IMR-90 (cell line): ENCODE results near the gene MLLT10. TPM values are rescaled to one million over a fixed set of nuclear protein-coding genes. Genes with fewer than 3 reads are reported as not detected.

Experiments used
- ATAC-seq: fragments of 200-7000 bp; cut with Tn5 transposase; 2 replicates; pipeline ENCODE4 v1.9.1; 2020; ENCODE audit warnings: low read depth, mild to moderate bottlenecking, moderate library complexity
- BruUV-seq: library from RNA; stranded (reverse); fragments of 400-500 nt; replicated peaks from 2 replicates; lab custom pipeline; 2021; lab: Mats Ljungman, UMichigan
- CTCF ChIA-PET: fragments of 300-600 bp; formaldehyde crosslinking; extraction: SDS; loops from one replicate; lab custom pipeline; 2021; ENCODE audit warnings: antibody characterized with exemption; lab: Yijun Ruan, JAX
- POLR2A ChIA-PET: fragments of 300-600 bp; sonication (Branson Sonifier 250); formaldehyde crosslinking; loops from one replicate; lab custom pipeline; 2022; ENCODE audit warnings: antibody characterized with exemption; ENCODE audit not compliant: unreplicated experiment; lab: Charles Lee
- DNase-seq: peaks from one replicate; pipeline ENCODE4 v3.0.0; 2013
- H2AFZ ChIP-seq: replicated peaks from 2 replicates; pipeline ENCODE3; 2013; ENCODE audit warnings: low read length, mild to moderate bottlenecking; ENCODE audit not compliant: poor library complexity
- H2AK5ac ChIP-seq: 2 replicates; pipeline ENCODE4 v1.6.1; 2013; ENCODE audit warnings: low read depth, low read length, inconsistent platforms
- H2AK9ac ChIP-seq: replicated peaks from 2 replicates; pipeline ENCODE3; 2013; ENCODE audit warnings: mild to moderate bottlenecking, low read depth, low read length, moderate library complexity; ENCODE audit not compliant: poor library complexity
- H2BK120ac ChIP-seq: 2 replicates; pipeline ENCODE4 v1.6.1; 2013; ENCODE audit warnings: low read depth, low read length, inconsistent platforms
- H2BK15ac ChIP-seq: 3 replicates; pipeline ENCODE4 v1.6.1; 2013; ENCODE audit warnings: low read depth, low read length, inconsistent platforms
- H2BK20ac ChIP-seq: 2 replicates; pipeline ENCODE4 v1.6.1; 2013; ENCODE audit warnings: low read depth, mild to moderate bottlenecking, inconsistent platforms, low read length, moderate library complexity
- H2BK5ac ChIP-seq: 2 replicates; pipeline ENCODE4 v1.6.1; 2013; ENCODE audit warnings: mild to moderate bottlenecking, low read depth, low read length, inconsistent platforms; ENCODE audit not compliant: poor library complexity, severe bottlenecking
- H3K14ac ChIP-seq: replicated peaks from 2 replicates; pipeline ENCODE4 v1.6.1; 2013; ENCODE audit warnings: low read depth, low read length, inconsistent platforms
- H3K18ac ChIP-seq: 2 replicates; pipeline ENCODE4 v1.6.1; 2013; ENCODE audit warnings: low read depth, low read length, control low read depth
- H3K23ac ChIP-seq: 2 replicates; pipeline ENCODE4 v1.6.1; 2013; ENCODE audit warnings: low read depth, low read length, inconsistent platforms
- H3K27ac ChIP-seq: 2 replicates; pipeline ENCODE4 v1.5.1; 2013; ENCODE audit warnings: mild to moderate bottlenecking, control low read depth, low read length; ENCODE audit not compliant: insufficient read depth
- H3K27me3 ChIP-seq: 2 replicates; pipeline ENCODE4 v1.6.1; 2013; ENCODE audit warnings: low read length; ENCODE audit not compliant: control insufficient read depth, insufficient read depth
- H3K36me3 ChIP-seq: 2 replicates; pipeline ENCODE4 v1.6.1; 2013; ENCODE audit warnings: low read length, mixed read lengths; ENCODE audit not compliant: control insufficient read depth, insufficient read depth
- H3K4ac ChIP-seq: 2 replicates; pipeline ENCODE4 v1.6.1; 2013; ENCODE audit warnings: low read depth, low read length, inconsistent platforms
- H3K4me1 ChIP-seq: 2 replicates; pipeline ENCODE4 v1.6.1; 2013; ENCODE audit warnings: low read length, mixed read lengths; ENCODE audit not compliant: control insufficient read depth, insufficient read depth
- H3K4me2 ChIP-seq: 2 replicates; pipeline ENCODE4 v1.6.1; 2013; ENCODE audit warnings: low read depth, mild to moderate bottlenecking, control low read depth, low read length, moderate library complexity
- H3K4me3 ChIP-seq: 2 replicates; pipeline ENCODE4 v1.5.1; 2013; ENCODE audit warnings: low read depth, mild to moderate bottlenecking, control low read depth, low read length, moderate library complexity; ENCODE audit not compliant: insufficient read depth
- H3K56ac ChIP-seq: 2 replicates; pipeline ENCODE4 v1.6.1; 2013; ENCODE audit warnings: low read length, inconsistent platforms; ENCODE audit not compliant: insufficient read depth; ENCODE audit errors: extremely low read depth
- H3K79me1 ChIP-seq, 2 experiments: 2 replicates each; pipeline ENCODE4 v1.6.1; 2013; ENCODE audit warnings: low read length in 2 of 2, inconsistent platforms in 1 of 2, low read depth in 1 of 2
- H3K9ac ChIP-seq: 2 replicates; pipeline ENCODE4 v1.6.1; 2013; ENCODE audit warnings: low read depth, low read length, control low read depth
- H3K9me1 ChIP-seq: 2 replicates; pipeline ENCODE4 v1.6.1; 2013; ENCODE audit warnings: low read length, inconsistent platforms; ENCODE audit not compliant: insufficient read depth
- H3K9me3 ChIP-seq: 2 replicates; pipeline ENCODE4 v1.6.1; 2013; ENCODE audit warnings: low read length; ENCODE audit not compliant: control insufficient read depth, insufficient read depth
- H4K20me1 ChIP-seq: 2 replicates; pipeline ENCODE4 v1.6.1; 2013; ENCODE audit warnings: low read length, inconsistent platforms; ENCODE audit not compliant: insufficient read depth
- H4K5ac ChIP-seq: 2 replicates; pipeline ENCODE4 v1.6.1; 2013; ENCODE audit warnings: mild to moderate bottlenecking, low read depth, low read length, control low read depth
- H4K8ac ChIP-seq, 2 experiments: 2 replicates each; pipeline ENCODE4 v1.6.1; 2013; ENCODE audit warnings: low read depth in 2 of 2, low read length in 2 of 2, control low read depth in 1 of 2, inconsistent platforms in 1 of 2
- H4K91ac ChIP-seq: 2 replicates; pipeline ENCODE4 v1.6.1; 2013; ENCODE audit warnings: low read depth, low read length, inconsistent platforms; ENCODE audit not compliant: insufficient read depth
- BHLHE40 ChIP-seq: fragments of 150-350 bp; IDR thresholded peaks from 2 replicates; pipeline ENCODE4 v1.6.1; 2016; ENCODE audit warnings: mild to moderate bottlenecking, low read depth, low read length
- CTCF ChIP-seq: conservative IDR thresholded peaks from 2 replicates; pipeline ENCODE4 v1.5.1; 2012; ENCODE audit warnings: mild to moderate bottlenecking, low read depth, low read length, improper control_type of control experiment
- FOS ChIP-seq: fragments of 150-350 bp; IDR thresholded peaks from 2 replicates; pipeline ENCODE4 v1.6.1; 2016; ENCODE audit warnings: low read depth, low read length
- MXI1 ChIP-seq: IDR thresholded peaks from 2 replicates; pipeline ENCODE4 v1.6.1; 2012; ENCODE audit warnings: low read depth, mild to moderate bottlenecking, low read length, moderate library complexity, borderline replicate concordance
- NFE2L2 ChIP-seq: fragments of 150-350 bp; IDR thresholded peaks from 2 replicates; pipeline ENCODE4 v1.6.1; 2016; ENCODE audit warnings: low read depth, mild to moderate bottlenecking, low read length
- POLR2A ChIP-seq: IDR thresholded peaks from 2 replicates; pipeline ENCODE4 v1.6.1; 2012; ENCODE audit warnings: mild to moderate bottlenecking, low read depth, low read length
- RAD21 ChIP-seq: IDR thresholded peaks from 2 replicates; pipeline ENCODE4 v1.6.1; 2012; ENCODE audit warnings: low read length, improper control_type of control experiment
- WGBS, 2 experiments: methylation state at CpG; one replicate each; pipeline versions ENCODE4 v1.1.5 to v1.1.7; 2013; ENCODE audit warnings: missing lambda C conversion rate in 2 of 2; ENCODE audit not compliant: insufficient read length in 1 of 2; ENCODE audit errors: extremely low coverage in 2 of 2; 5-methylcytosine and 5-hydroxymethylcytosine counted together
- dilution Hi-C: fragments of 300-500 bp; cut with HindIII; formaldehyde crosslinking; loops from one replicate; pipeline ENCODE4 v1.14.3; 2018; ENCODE audit warnings: low sequenced_read_pairs; ENCODE audit not compliant: unreplicated experiment
- in situ Hi-C: fragments of 300-500 bp; cut with MboI; formaldehyde crosslinking; loops from 3 replicates; pipeline ENCODE4 v1.14.3; 2019; ENCODE audit warnings: low sequenced_read_pairs, inconsistent platforms, mixed read lengths
- intact Hi-C: fragments of 100-400 bp; cut with micrococcal nuclease; formaldehyde crosslinking; loops from 2 replicates; pipeline ENCODE4 v1.10.0; 2022
- polyA plus RNA-seq, 3 experiments: library from polyadenylated mRNA; depleted of rRNA; stranded (reverse); fragments of >200 nt; gene quantifications; 2 replicates each; pipeline ENCODE4 v1.2.3, GENCODE V29; 2012; ENCODE audit warnings: low replicate concordance in 1 of 3
- total RNA-seq: library from RNA; depleted of rRNA; stranded (reverse); fragments of >200 nt; gene quantifications from 2 replicates; pipeline ENCODE4 v1.2.3, GENCODE V29; 2012

MLLT10 gene
- total and polyA plus RNA-seq, 2 of the 4 experiments (the other 2 are of a cell fraction): 22.5 to 29.0 TPM

DNA sequence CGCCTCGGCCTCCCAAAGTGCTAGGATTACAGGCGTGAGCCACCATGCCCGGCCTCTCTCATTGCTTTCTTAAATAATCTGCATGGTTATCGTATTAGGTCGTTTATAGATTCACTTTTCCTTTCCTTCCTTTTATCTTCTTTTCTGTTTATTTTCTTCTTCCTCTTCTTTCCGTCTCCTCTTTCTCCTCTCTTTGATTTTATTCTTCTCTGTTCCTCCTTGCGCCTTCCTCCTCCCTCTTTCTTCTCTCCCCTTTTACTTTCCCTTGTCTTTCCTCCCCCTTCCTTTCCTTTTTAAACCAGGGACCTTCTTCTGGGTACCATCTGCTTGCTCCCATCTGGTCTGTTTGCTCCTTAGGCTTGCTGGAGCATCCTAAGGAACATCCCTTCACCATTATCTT, 18.6 kb downstream of the MLLT10 start:
- POLR2A ChIA-PET: no interaction called here
- dilution Hi-C loops: no loop called here
- no peak overlapping the region for H3K4me3 ChIP-seq

More for the DNA sequence above, 18.6 kb downstream of the MLLT10 start:
- Histone ChIP-seq H3K9me1 (no peaks in the 10 kb centered on the region), H3K9ac (no peak overlapping the region), H2AFZ (no peak overlapping the region), H4K20me1 (peaks cover 14% of the 10 kb centered on the region; the same call in 1 of the 2 replicates), H3K27ac (no peak overlapping the region), H2BK20ac (no peak overlapping the region), H3K36me3 (peaks cover 34% of the 10 kb centered on the region), H4K91ac (no peak overlapping the region), H4K5ac (no peak overlapping the region), H3K9me3 (no peaks in the 10 kb centered on the region), H2AK5ac (no peak overlapping the region), H2AK9ac (no peak overlapping the region), H3K56ac (no peak overlapping the region), H3K27me3 (no peaks in the 10 kb centered on the region), H3K4ac (no peak overlapping the region), H2BK5ac (no peak overlapping the region), H2BK120ac (no peak overlapping the region), H3K14ac (no peak overlapping the region), H2BK15ac (no peak overlapping the region), H3K4me2 (no peak overlapping the region), H3K79me1 (peaks cover 27 to 52% of the 10 kb centered on the region in 2 experiments), H3K4me1 (no peaks in the 10 kb centered on the region), H3K18ac (no peak overlapping the region), H3K23ac (no peak overlapping the region), H4K8ac (no peak overlapping the region)
- DNase-seq (no peak), ATAC-seq (no peak)
- no peak for TF ChIP-seq CTCF
- no peak for TF ChIP-seq MXI1
- TF ChIP-seq FOS: no peak
- TF ChIP-seq RAD21: no peak
- no peak for TF ChIP-seq NFE2L2
- no peak for TF ChIP-seq POLR2A
- TF ChIP-seq BHLHE40: no peak
- in situ Hi-C loops (no loop called here), intact Hi-C loops (no loop called here)
- CTCF ChIA-PET: interaction anchor here (0.5 kb wide), 1 partner anchor 1157 kb away, joined by 3 read pairs; no protein-coding TSS in a partner anchor
- BruUV-seq: no TSS peak
- 93% methylated on average over 8 of the region's 8 CpGs; no CpG with 5 or more reads in 1 of the 2 experiments for WGBS, 2 experiments
